GM21447 (cell line): ENCODE results near the gene CLCN5.

Source experiments
- ATAC-seq: cut with Tn5 transposase; IDR thresholded peaks from one replicate; pipeline ENCODE4 v1.9.1; 2021; ENCODE audit not compliant: unreplicated experiment

Gene CLCN5

GRCh38 chrX:50075630-50076339, 153.4 kb downstream of the CLCN5 start:
- no peak for ATAC-seq

GRCh38 chrX:50081282-50081889, 159.0 kb downstream of the CLCN5 start:
- ATAC-seq, result no peak

DNA sequence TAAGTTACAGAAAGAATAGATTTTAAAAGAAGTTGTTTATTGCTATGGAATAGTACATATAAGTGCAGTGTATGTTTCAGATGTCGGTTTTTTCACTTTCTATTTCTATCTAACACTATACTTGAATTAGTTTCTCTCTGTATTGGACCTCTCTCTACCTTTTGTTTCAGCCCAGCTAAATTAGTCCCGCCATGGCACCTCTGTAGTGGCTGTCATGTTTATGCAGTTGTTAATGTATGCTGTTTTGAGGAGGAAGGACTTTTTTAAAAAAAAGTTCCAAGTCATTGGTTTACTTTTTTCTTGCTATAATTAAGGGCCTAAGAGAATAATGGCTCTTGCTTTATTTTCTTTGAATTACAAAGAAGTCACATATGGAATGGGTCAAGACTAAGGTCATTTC, 160.3 kb downstream of the CLCN5 start:
- ATAC-seq, result no peak

- no peak for ATAC-seq
Measured at GRCh38 chrX:50088645-50089044, 166.2 kb downstream of the CLCN5 start.

GRCh38 chrX:50093625-50094024, 171.2 kb downstream of the CLCN5 start:
- ATAC-seq, result no peak

GRCh38 chrX:50097071-50097470, 174.7 kb downstream of the CLCN5 start:
- no peak for ATAC-seq

DNA sequence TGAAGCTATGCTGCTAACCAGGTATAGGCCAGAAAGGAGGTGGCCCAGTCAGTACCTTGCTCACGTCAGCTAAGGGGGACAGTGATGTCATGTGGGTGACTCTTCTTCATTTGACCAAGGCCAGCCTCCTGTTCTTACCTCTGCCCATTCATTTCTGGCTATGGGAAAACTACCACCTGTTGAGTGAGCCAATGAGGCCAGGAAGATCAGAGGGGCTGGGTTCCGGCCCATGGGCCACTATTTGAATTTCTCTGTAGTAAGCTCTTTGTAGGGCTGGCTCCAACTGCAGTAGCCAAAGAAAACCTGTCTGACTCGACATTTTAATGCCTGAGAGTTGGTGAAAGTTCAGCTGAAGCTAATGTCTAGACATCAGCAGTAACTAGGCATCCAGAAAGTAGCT, 175.8 kb downstream of the CLCN5 start:
- no peak for ATAC-seq

DNA sequence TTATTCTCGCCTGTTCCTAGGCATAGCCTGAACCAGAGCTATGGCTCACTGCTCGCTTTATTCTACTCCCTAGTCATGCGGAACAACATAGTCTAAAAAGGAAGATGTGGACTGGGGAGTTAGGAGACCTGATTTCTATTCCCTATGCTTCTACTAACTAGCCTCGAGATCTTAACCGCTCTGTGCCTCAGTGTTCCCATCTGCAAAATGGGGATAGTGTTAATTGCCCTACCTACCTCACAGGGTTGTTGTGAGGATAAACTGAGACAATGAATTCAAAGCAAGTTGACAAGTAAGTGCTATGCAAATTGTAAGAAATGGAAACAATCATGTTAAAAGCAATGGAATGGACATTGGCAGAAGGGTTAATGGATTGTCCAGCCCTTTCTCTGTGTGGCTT, 176.4 kb downstream of the CLCN5 start:
- no peak for ATAC-seq

DNA sequence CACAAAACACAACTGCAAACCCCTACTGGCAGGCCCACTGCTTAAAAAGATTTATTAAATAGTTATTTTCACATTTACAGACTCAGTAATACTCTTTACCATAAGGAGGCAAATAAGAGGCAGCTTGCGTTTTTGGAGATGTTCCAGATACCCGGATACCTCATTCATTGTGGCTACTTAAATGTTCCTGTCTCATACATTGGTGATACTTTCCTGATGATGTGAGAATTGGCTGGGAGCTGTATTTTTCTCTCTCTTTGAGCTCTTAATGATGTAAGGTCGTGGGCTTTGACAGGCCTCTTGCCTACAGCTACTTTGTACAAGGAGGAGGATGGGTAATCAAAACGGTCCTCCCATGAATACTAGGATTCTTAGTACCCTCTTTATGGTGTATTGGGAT, 176.9 kb downstream of the CLCN5 start:
- no peak for ATAC-seq

- no peak for ATAC-seq
Measured at GRCh38 chrX:50100188-50100587, 177.8 kb downstream of the CLCN5 start.

GRCh38 chrX:50103176-50103575, 180.8 kb downstream of the CLCN5 start:
- ATAC-seq, result no peak

DNA sequence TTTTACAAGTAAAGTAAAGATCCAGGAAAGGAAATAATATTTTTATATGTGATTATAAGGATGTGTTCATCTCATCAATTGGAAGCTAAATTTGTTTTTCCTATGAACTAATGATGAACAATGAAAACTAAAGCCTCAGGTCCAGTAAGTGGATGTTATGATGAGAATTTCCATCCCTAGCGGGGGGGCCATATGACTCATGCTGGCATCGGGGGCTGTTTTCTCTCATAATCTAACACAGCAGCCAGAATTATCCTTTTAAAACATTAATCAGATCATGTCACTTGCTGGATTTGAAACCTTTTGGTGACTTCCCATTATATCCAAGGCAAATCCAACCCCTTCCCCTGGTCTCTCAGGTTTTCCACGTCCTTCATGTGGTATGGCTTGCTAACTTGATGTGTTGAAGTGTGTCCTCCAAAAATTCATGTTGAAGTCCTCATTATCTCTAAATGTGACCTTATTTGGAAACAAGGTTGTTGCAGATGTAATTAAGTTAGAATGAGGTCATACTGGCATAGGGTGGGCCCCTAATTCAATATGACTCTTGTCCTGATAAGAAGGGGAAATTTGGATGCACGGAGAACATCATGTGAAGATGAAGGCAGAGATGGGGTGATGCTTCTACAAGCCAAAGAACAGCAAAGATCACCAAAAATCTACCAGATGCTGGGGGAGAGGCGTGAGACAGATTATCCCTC, 181.6 kb downstream of the CLCN5 start:
- no peak for ATAC-seq

GRCh38 chrX:50106051-50106675, 183.8 kb downstream of the CLCN5 start:
- ATAC-seq, result no peak

- no peak for ATAC-seq
Measured at GRCh38 chrX:50107470-50107869, 185.1 kb downstream of the CLCN5 start.

DNA sequence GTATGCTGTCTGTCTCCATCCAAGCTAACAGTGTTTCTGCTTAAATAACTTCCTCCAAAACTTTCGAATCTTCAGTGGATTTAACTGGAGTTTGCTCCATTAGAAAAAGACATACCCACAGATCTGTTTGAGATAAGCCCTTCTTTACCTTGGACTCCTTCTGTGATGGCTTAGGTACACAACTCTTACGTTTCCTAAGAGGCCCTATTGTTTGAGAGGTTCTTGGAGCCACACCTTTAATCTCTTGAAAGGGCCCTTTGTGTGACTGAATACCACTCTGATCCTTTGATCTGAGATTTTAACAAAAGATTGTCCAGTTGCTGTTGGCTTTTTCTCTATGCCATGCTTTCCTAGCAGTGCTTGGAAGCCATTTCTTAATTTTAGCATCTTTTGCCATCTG, 185.9 kb downstream of the CLCN5 start:
- ATAC-seq, result no peak

DNA sequence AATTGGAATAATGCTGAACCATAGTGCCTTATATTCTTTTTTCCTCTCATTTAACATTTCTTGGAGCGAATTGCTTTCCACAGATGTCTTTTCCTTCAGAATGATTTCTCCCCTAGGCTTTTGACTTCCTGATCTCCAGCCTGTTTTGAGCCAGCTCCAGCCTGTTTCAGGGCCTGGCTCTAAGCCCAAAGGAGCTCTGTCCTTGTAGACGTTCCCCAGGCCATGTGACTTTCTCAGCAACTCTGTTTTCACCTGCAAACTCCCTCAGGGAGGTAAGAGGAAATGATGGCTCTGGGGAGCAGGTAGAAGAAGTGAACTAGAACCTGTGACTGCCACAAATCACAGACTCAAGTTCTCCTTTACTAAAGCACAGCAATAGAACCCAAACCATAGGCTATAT, 189.3 kb downstream of the CLCN5 start:
- ATAC-seq, result no peak

- no peak for ATAC-seq
Measured at GRCh38 chrX:50114113-50114512, 191.7 kb downstream of the CLCN5 start.

DNA sequence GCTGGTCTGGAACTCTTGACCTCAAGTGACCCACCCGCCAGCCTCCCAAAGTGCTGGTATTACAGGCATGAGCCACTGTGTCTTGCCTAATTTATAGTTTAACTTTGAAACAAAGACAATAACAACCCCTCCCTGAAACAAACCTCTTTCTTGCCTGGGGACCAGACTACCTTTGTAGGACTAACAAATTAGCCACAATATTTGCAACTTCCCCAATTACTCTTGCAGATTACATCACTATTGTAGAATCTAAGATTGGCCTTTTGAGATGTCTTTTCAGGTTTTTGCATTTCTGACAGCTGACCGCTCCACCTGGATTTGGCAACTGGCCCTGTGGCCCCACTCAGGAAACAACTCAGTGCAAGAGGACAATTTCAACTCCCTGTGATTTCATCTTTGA, 193.6 kb downstream of the CLCN5 start:
- ATAC-seq, result no peak

- no peak for ATAC-seq
Measured at GRCh38 chrX:50117476-50117875, 195.1 kb downstream of the CLCN5 start.

- no peak for ATAC-seq
Measured at GRCh38 chrX:50125480-50125879, 203.1 kb downstream of the CLCN5 start.

- ATAC-seq, result no peak
Measured at GRCh38 chrX:50147972-50148371, 225.6 kb downstream of the CLCN5 start.
